Measurements from ENCODE around the gene CGB5. TPM values are rescaled to one million over a fixed set of nuclear protein-coding genes. Genes with fewer than 3 reads are reported as not detected.

The CGB5 gene
- total RNA-seq, 1 experiment from 2014 or later: not detected

- H3K36me3 ChIP-seq (ENCODE audit: control insufficient read depth, insufficient read depth, low read length): no peaks in the 10 kb centered on the region
- no TSS peak for BruUV-seq (replicated peaks)
- peaks cover 4% of the 10 kb centered on the region; the same call in 1 of the 2 replicates for H3K4me1 ChIP-seq (ENCODE audit: control insufficient read depth, insufficient read depth, low read length)
- no peak for TF ChIP-seq POLR2AphosphoS5 (IDR thresholded peaks at IDR 0.05; ENCODE audit: low read depth, low read length)
- TF ChIP-seq TCF7L2 (IDR thresholded peaks at IDR 0.05; ENCODE audit: low read depth, low read length): no peak
- no peak for TF ChIP-seq SIN3A (IDR thresholded peaks at IDR 0.05; ENCODE audit: borderline replicate concordance, insufficient read depth, low read depth, low read length)
- no peak for TF ChIP-seq REST (IDR thresholded peaks at IDR 0.05; ENCODE audit: insufficient read depth in 1 of 2, low read depth in 2 of 2, low read length in 1 of 2)
- TF ChIP-seq CTCF (IDR thresholded peaks at IDR 0.05): no peak
- no peaks in the 10 kb centered on the region for H3K27me3 ChIP-seq (ENCODE audit: control insufficient read depth, insufficient read depth, low read length)
- DNase-seq (ENCODE audit: low read depth, low spot score) (no peak), ATAC-seq (peak; percentile 76)
- ChIA-PET POLR2A (no interaction called here), CTCF (interaction anchor here (0.6 to 0.8 kb wide), 3 partner anchors 37 to 281 kb away, joined by 3 to 5 read pairs (median 3); no protein-coding TSS in a partner anchor)
- H3K9me3 ChIP-seq (ENCODE audit: control insufficient read depth, insufficient read depth, low read depth, low read length): no peaks in the 10 kb centered on the region
- H3K4me3 ChIP-seq (ENCODE audit: low read depth in 2 of 2, low read length in 2 of 2): peak within 1 kb of the TSS; percentile 12 to 42
- H3K27ac ChIP-seq (ENCODE audit: low read length): no peak within 1 kb of the TSS
- in situ Hi-C loops (cut with HindIII; ENCODE audit: low pct_unique_long_range_greater_than_20kb, low sequenced_read_pairs) (no loop called here), intact Hi-C loops (cut with micrococcal nuclease; ENCODE audit: unreplicated experiment) (no loop called here)
Observed at GRCh38 chr19:49064768-49065611, 21.3 kb downstream of the CGB5 start, which contains the start of gene NTF4. Gene NTF4, minus strand, starts transcription at chr19:49064818. Its CDS starts 2,821 bp downstream, at chr19:49061997.

GRCh38 chr19:49065905-49066512 is 22.4 kb downstream of the CGB5 start:
- no TSS peak for BruUV-seq (replicated peaks)
- POLR2A ChIA-PET: no interaction called here

More at GRCh38 chr19:49065905-49066512, 22.4 kb downstream of the CGB5 start:
- H3K9me3 ChIP-seq (ENCODE audit: control insufficient read depth, insufficient read depth, low read depth, low read length): no peaks in the 10 kb centered on the region
- no peaks in the 10 kb centered on the region for H3K27me3 ChIP-seq (ENCODE audit: control insufficient read depth, insufficient read depth, low read length)
- in situ Hi-C loops (cut with HindIII; ENCODE audit: low pct_unique_long_range_greater_than_20kb, low sequenced_read_pairs): no loop called here
- H3K36me3 ChIP-seq (ENCODE audit: control insufficient read depth, insufficient read depth, low read length): no peaks in the 10 kb centered on the region
- no peak overlapping the region for H3K4me3 ChIP-seq (ENCODE audit: low read depth in 2 of 2, low read length in 2 of 2)
- CTCF ChIA-PET: no interaction called here
- H3K27ac ChIP-seq (ENCODE audit: low read length): no peak overlapping the region
- TF ChIP-seq POLR2AphosphoS5 (IDR thresholded peaks at IDR 0.05; ENCODE audit: low read depth, low read length) (no peak), CTCF (IDR thresholded peaks at IDR 0.05) (no peak), SIN3A (IDR thresholded peaks at IDR 0.05; ENCODE audit: borderline replicate concordance, insufficient read depth, low read depth, low read length) (no peak), REST (IDR thresholded peaks at IDR 0.05; ENCODE audit: insufficient read depth in 1 of 2, low read depth in 2 of 2, low read length in 1 of 2) (no peak), TCF7L2 (IDR thresholded peaks at IDR 0.05; ENCODE audit: low read depth, low read length) (no peak)
- intact Hi-C loops (cut with micrococcal nuclease; ENCODE audit: unreplicated experiment): no loop called here
- H3K4me1 ChIP-seq (ENCODE audit: control insufficient read depth, insufficient read depth, low read length): peaks cover 4% of the 10 kb centered on the region; the same call in 1 of the 2 replicates
- ATAC-seq (peak; percentile 54), DNase-seq (ENCODE audit: low read depth, low spot score) (no peak)

All from Panc1 (cell line).